Heart left ventricle (tissue), 13 donors: ENCODE data around the gene SUGP1.

ENCODE experiments used
- CTCF ChIP-seq, 12 donors: fragments of 200-600 bp; sonication (generic) in 4 of 12; IDR thresholded peaks; one replicate each; pipeline versions ENCODE4 v1.5.0 to v1.8.0; 2018 to 2022; ENCODE audit warnings: antibody characterized with exemption in 12 of 12, mild to moderate bottlenecking in 5 of 12
- POLR2A ChIP-seq, 2 donors: fragments of 450-650 bp; IDR thresholded peaks; one replicate each; pipeline ENCODE4 v1.6.1; 2017; ENCODE audit warnings: antibody characterized with exemption in 2 of 2, mild to moderate bottlenecking in 2 of 2, moderate library complexity in 2 of 2
- donor health status: ischemic (EF 13 %, LVEDD 7.1; RV severe dilation, severe dysfunction).
- donor health status: DM: no; HTN: yes; CAD: no.
- donor health status: DM: no; HTN: no; CAD: no.
- donor health status: ischemic (EF 25% LVEDD 6.9; RV normal size, moderate dysfunction).
- donor health status: ischemic (EF 25% LVEDD 5.7; RV mildly dilated, moderate dysfunction).
- donor health status: ischemic (EF 35%, LVEDD 5.7; RV mildly dilated, moderate dysfunction).
- donor health status: nonischemic (EF 11% LVEDD 7.7; RV severe dilation, severe dysfunction).
- donor health status: DM: yes; HTN: yes; CAD: no.
- donor health status: PGD.
- donor health status: ischemic (EF 29% LVEDD 5.4; RV normal size, mild dysfunction).
- donor health status: nonischemic (EF 23%, LVEDD 6.1; RV moderate dilation, normal function).

- TF ChIP-seq CTCF (IDR thresholded peaks at IDR 0.05) (no peak), POLR2A (IDR thresholded peaks at IDR 0.05) (no peak)
Measured at GRCh38 chr19:19260417-19261214, 59.7 kb downstream of the SUGP1 start.
